Measurements from ENCODE around the gene EFNA4. TPM values are rescaled to one million over a fixed set of nuclear protein-coding genes. Genes with fewer than 3 reads are reported as not detected.

EFNA4 gene
- total and polyA plus RNA-seq, 2 donors (not counting 1 experiment from before 2014, with no cell fraction given), result 3.8 to 4.3 TPM

- Histone ChIP-seq H3K27me3 (ENCODE audit: control insufficient read depth, insufficient read depth, low read length) (peaks cover 48% of the 10 kb centered on the region), H2AFZ (ENCODE audit: low read length) (peak overlapping the region; percentile 90), H3K4me3 (replicated peaks in 1 of 4; ENCODE audit: control extremely low read depth in 1 of 4, insufficient read depth in 1 of 4, low read depth in 3 of 4, low read length in 4 of 4) (peak overlapping the region; percentile 32 to 86 (median 72)), H3K4me2 (ENCODE audit: extremely low read depth, insufficient read depth, low read length) (peak overlapping the region; percentile 84), H3K27ac (ENCODE audit: insufficient read depth, low read length) (no peak overlapping the region), H3K4me1 (ENCODE audit: control insufficient read depth, extremely low read depth, insufficient read depth, low read length) (peaks cover 9% of the 10 kb centered on the region), H3K79me2 (ENCODE audit: control insufficient read depth, insufficient read depth, low read length) (no peaks in the 10 kb centered on the region), H3K9me3 (ENCODE audit: control insufficient read depth, insufficient read depth, low read depth, low read length) (no peaks in the 10 kb centered on the region), H4K20me1 (ENCODE audit: control insufficient read depth, extremely low read depth, insufficient read depth, low read length) (no peaks in the 10 kb centered on the region), H3K9ac (ENCODE audit: insufficient read depth, low read length) (no peak overlapping the region), H3K36me3 (ENCODE audit: control insufficient read depth, insufficient read depth, low read length) (no peaks in the 10 kb centered on the region)
- TF ChIP-seq CTCF (conservative IDR thresholded peaks at IDR 0.05 in 1 of 2, IDR thresholded peaks at IDR 0.05 in 1 of 2; ENCODE audit: low read depth in 1 of 2, low read length in 2 of 2) (peak; percentile 19 to 25), EZH2 (IDR thresholded peaks at IDR 0.05; ENCODE audit: low read length, missing control alignments) (no peak)
- peak in 1 of 2 donors; percentile 48 for DNase-seq (ENCODE audit: low read depth in 2 of 2)
Measured at GRCh38 chr1:155083865-155084721, 20.6 kb downstream of the EFNA4 start.

DNA sequence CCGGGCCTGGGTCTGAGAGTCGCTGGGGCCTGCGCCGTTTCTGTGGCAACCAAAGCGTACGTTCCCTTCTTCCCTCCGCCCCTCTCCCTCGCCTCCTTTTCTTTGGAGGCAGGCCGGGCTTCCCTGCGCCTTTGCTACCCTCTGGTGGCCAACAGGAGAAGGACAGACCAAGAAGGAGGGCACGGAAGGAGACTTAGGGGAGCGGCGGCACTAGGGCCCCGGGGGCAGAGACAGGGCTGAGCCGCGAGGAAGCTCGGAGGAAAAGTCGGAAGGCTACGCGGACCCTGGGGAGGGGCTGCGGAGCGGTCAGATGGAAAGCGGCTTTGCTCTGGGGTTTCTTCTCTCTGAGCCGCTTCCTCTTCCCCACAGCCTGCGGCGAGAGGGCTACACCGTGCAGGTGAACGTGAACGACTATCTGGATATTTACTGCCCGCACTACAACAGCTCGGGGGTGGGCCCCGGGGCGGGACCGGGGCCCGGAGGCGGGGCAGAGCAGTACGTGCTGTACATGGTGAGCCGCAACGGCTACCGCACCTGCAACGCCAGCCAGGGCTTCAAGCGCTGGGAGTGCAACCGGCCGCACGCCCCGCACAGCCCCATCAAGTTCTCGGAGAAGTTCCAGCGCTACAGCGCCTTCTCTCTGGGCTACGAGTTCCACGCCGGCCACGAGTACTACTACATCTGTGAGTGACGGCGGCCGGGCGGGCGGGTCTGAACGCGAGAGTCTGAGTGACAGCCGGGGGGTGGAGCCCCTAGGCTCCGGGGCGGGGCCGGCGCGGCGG, 21.4 kb downstream of the EFNA4 start:
- Histone ChIP-seq H3K4me1 (ENCODE audit: control insufficient read depth, extremely low read depth, insufficient read depth, low read length) (peaks cover 9% of the 10 kb centered on the region), H3K4me3 (replicated peaks in 1 of 4; ENCODE audit: control extremely low read depth in 1 of 4, insufficient read depth in 1 of 4, low read depth in 3 of 4, low read length in 4 of 4) (peak overlapping the region; percentile 67 to 86 (median 74)), H3K27me3 (ENCODE audit: control insufficient read depth, insufficient read depth, low read length) (peaks cover 40% of the 10 kb centered on the region), H3K9me3 (ENCODE audit: control insufficient read depth, insufficient read depth, low read depth, low read length) (no peaks in the 10 kb centered on the region), H3K4me2 (ENCODE audit: extremely low read depth, insufficient read depth, low read length) (peak overlapping the region; percentile 84), H3K36me3 (ENCODE audit: control insufficient read depth, insufficient read depth, low read length) (no peaks in the 10 kb centered on the region), H2AFZ (ENCODE audit: low read length) (peak overlapping the region; percentile 92), H3K27ac (ENCODE audit: insufficient read depth, low read length) (peak overlapping the region; percentile 37), H4K20me1 (ENCODE audit: control insufficient read depth, extremely low read depth, insufficient read depth, low read length) (no peaks in the 10 kb centered on the region), H3K9ac (ENCODE audit: insufficient read depth, low read length) (no peak overlapping the region), H3K79me2 (ENCODE audit: control insufficient read depth, insufficient read depth, low read length) (no peaks in the 10 kb centered on the region)
- peak; percentile 87 to 93 for DNase-seq (ENCODE audit: low read depth in 2 of 2)
- peak; percentile 82 to 84 for TF ChIP-seq CTCF (conservative IDR thresholded peaks at IDR 0.05 in 1 of 2, IDR thresholded peaks at IDR 0.05 in 1 of 2; ENCODE audit: low read depth in 1 of 2, low read length in 2 of 2)
- TF ChIP-seq EZH2 (IDR thresholded peaks at IDR 0.05; ENCODE audit: low read length, missing control alignments), result no peak

DNA sequence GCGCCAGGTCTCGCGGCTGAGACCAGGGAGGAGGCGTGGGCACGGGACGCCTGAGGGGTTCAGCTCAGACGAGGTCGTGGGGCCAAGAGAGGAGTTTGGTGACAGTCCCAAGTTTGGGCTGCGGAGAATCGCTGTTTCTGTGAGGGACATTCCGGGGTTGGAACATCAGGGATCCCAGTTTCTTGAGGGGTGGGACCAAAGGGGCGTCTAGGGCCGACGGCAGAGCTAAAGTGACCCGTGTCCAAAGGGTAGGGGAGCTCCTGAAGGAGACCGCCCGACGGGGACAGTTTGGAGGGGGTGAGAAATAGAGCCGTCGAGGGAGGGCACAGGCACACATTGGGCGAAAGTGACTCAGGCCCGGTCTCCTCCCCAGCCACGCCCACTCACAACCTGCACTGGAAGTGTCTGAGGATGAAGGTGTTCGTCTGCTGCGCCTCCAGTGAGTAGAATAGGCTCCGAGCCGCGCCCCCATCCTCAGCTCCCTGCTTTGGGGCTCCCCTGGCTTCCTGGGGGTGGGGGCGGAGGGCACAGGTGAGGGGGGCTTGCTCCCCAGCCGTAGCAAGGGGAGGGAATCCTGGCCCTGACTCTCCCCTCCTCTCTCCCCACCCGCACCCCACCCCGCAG, 22.1 kb downstream of the EFNA4 start:
- peak in 1 of 2 donors; percentile 33 for DNase-seq (ENCODE audit: low read depth in 2 of 2)
- peak overlapping the region; percentile 83 for H3K4me2 ChIP-seq (ENCODE audit: extremely low read depth, insufficient read depth, low read length)
- H3K9ac ChIP-seq (ENCODE audit: insufficient read depth, low read length), result peak overlapping the region; percentile 20
- TF ChIP-seq EZH2 (IDR thresholded peaks at IDR 0.05; ENCODE audit: low read length, missing control alignments), result no peak
- no peak for TF ChIP-seq CTCF (conservative IDR thresholded peaks at IDR 0.05 in 1 of 2, IDR thresholded peaks at IDR 0.05 in 1 of 2; ENCODE audit: low read depth in 1 of 2, low read length in 2 of 2)
- H3K4me3 ChIP-seq (replicated peaks in 1 of 4; ENCODE audit: control extremely low read depth in 1 of 4, insufficient read depth in 1 of 4, low read depth in 3 of 4, low read length in 4 of 4), result peak overlapping the region; percentile 67 to 86 (median 74)
- peaks cover 34% of the 10 kb centered on the region for H3K27me3 ChIP-seq (ENCODE audit: control insufficient read depth, insufficient read depth, low read length)
- peak overlapping the region; percentile 37 for H3K27ac ChIP-seq (ENCODE audit: insufficient read depth, low read length)
- peaks cover 9% of the 10 kb centered on the region for H3K4me1 ChIP-seq (ENCODE audit: control insufficient read depth, extremely low read depth, insufficient read depth, low read length)
- H3K79me2 ChIP-seq (ENCODE audit: control insufficient read depth, insufficient read depth, low read length), result no peaks in the 10 kb centered on the region
- H3K9me3 ChIP-seq (ENCODE audit: control insufficient read depth, insufficient read depth, low read depth, low read length), result no peaks in the 10 kb centered on the region
- no peaks in the 10 kb centered on the region for H3K36me3 ChIP-seq (ENCODE audit: control insufficient read depth, insufficient read depth, low read length)
- no peaks in the 10 kb centered on the region for H4K20me1 ChIP-seq (ENCODE audit: control insufficient read depth, extremely low read depth, insufficient read depth, low read length)
- H2AFZ ChIP-seq (ENCODE audit: low read length), result peak overlapping the region; percentile 23

All from fibroblast of lung (primary cell).